Activated naive CD4-positive, alpha-beta T cell treated with Interleukin-2 at 50 U/mL for 16 hours (primary cell): Measurements from ENCODE around the gene JMJD8.

Experiments
- DNase-seq: peaks from one replicate; pipeline ENCODE4 v3.0.0-alpha.2; 2020

JMJD8 gene

GRCh38 chr16:658679-659571, 25.2 kb downstream of the JMJD8 start:
- DNase-seq: no peak

GRCh38 chr16:657487-657886, 26.6 kb downstream of the JMJD8 start:
- DNase-seq: no peak

- no peak for DNase-seq
These were observed 30.1 kb downstream of the JMJD8 start for GRCh38 chr16:654034-654433.

- DNase-seq: no peak
These were observed 31.5 kb downstream of the JMJD8 start for GRCh38 chr16:652454-653305.

GRCh38 chr16:651844-652243, 32.3 kb downstream of the JMJD8 start:
- no peak for DNase-seq

- peak; percentile 22 for DNase-seq
These were observed 34.5 kb downstream of the JMJD8 start for GRCh38 chr16:649631-650030.

GRCh38 chr16:648781-649589, 35.1 kb downstream of the JMJD8 start, which contains the start of gene WDR90:
TSS of gene WDR90 (plus strand) at chr16:649365. CDS start at chr16:649417, 52 bp downstream.
- DNase-seq: peak; percentile 95

- peak; percentile 54 for DNase-seq
These were observed 35.9 kb downstream of the JMJD8 start for GRCh38 chr16:648071-648780.

GRCh38 chr16:647173-647902, 36.8 kb downstream of the JMJD8 start:
- no peak for DNase-seq

- DNase-seq: no peak
These were observed 37.4 kb downstream of the JMJD8 start for GRCh38 chr16:646679-647172.

- DNase-seq: no peak
These were observed 38.1 kb downstream of the JMJD8 start for GRCh38 chr16:645852-646678.

GRCh38 chr16:644556-644955, 39.6 kb downstream of the JMJD8 start:
- no peak for DNase-seq

GRCh38 chr16:643050-643368, 41.1 kb downstream of the JMJD8 start:
- no peak for DNase-seq

- DNase-seq: peak; percentile 39
These were observed 41.7 kb downstream of the JMJD8 start for GRCh38 chr16:642189-643049.

GRCh38 chr16:641326-642188, 42.6 kb downstream of the JMJD8 start, which contains the start of gene MCRIP2:
TSS of gene MCRIP2 (plus strand) at chr16:641828. CDS start at chr16:641992, 164 bp downstream.
- peak; percentile 77 for DNase-seq

GRCh38 chr16:640614-641013, 43.5 kb downstream of the JMJD8 start:
- no peak for DNase-seq

- no peak for DNase-seq
These were observed 45.3 kb downstream of the JMJD8 start for GRCh38 chr16:638836-639235.

GRCh38 chr16:638034-638543, 46.0 kb downstream of the JMJD8 start:
- DNase-seq: no peak
